Keratinocyte (primary cell): ENCODE measurements around the gene MED12L. TPM values are rescaled to one million over a fixed set of nuclear protein-coding genes. Genes with fewer than 3 reads are reported as not detected.

Experiments
- DNase-seq: peaks from one replicate; pipeline ENCODE4 v3.0.0-alpha.2; 2011; ENCODE audit warnings: low read depth, missing footprints, low spot score
- FAIRE-seq: peaks from 2 replicates; lab custom pipeline; 2011; peaks lifted over from hg19 to GRCh38; lab: Jason Lieb, UNC
- H2AFZ ChIP-seq: 2 replicates; pipeline ENCODE4 v1.6.0; 2012; ENCODE audit warnings: low read length, control low read depth, inconsistent platforms; ENCODE audit not compliant: control insufficient read depth
- H3K27ac ChIP-seq: 2 replicates; pipeline ENCODE4 v1.5.1; 2011; ENCODE audit warnings: low read length; ENCODE audit not compliant: control insufficient read depth, insufficient read depth
- H3K27me3 ChIP-seq: 3 replicates; pipeline ENCODE4 v1.6.0; 2011; ENCODE audit warnings: low read length; ENCODE audit not compliant: control insufficient read depth, insufficient read depth; ENCODE audit errors: extremely low read depth
- H3K36me3 ChIP-seq, 2 experiments: 2 replicates in 1 of 2; 3 replicates in 1 of 2; pipeline ENCODE4 v1.5.1; 2011; ENCODE audit warnings: low read length in 2 of 2, mild to moderate bottlenecking in 1 of 2; ENCODE audit not compliant: control insufficient read depth in 2 of 2, insufficient read depth in 2 of 2; ENCODE audit errors: extremely low read depth in 1 of 2
- H3K4me1 ChIP-seq: 3 replicates; pipeline ENCODE4 v1.5.1; 2011; ENCODE audit warnings: low read length; ENCODE audit not compliant: control insufficient read depth, insufficient read depth; ENCODE audit errors: extremely low read depth
- H3K4me2 ChIP-seq: 3 replicates; pipeline ENCODE4 v1.6.0; 2011; ENCODE audit warnings: low read depth, low read length; ENCODE audit not compliant: control insufficient read depth, insufficient read depth; ENCODE audit errors: extremely low read depth
- H3K4me3 ChIP-seq, 3 experiments: fragments of 200-600 bp in 1 of 3; sonication (generic) in 1 of 3; 2 replicates in 2 of 3; 3 replicates in 1 of 3; pipeline ENCODE4 v1.5.1; 2011 to 2016; ENCODE audit warnings: low read length in 3 of 3, mild to moderate bottlenecking in 3 of 3, control low read depth in 2 of 3, inconsistent platforms in 1 of 3, low read depth in 1 of 3, mixed read lengths in 1 of 3, mixed run types in 1 of 3, moderate library complexity in 1 of 3; ENCODE audit not compliant: control insufficient read depth in 2 of 3, insufficient read depth in 2 of 3; ENCODE audit errors: extremely low read depth in 1 of 3
- H3K79me2 ChIP-seq: 2 replicates; pipeline ENCODE4 v1.6.0; 2012; ENCODE audit warnings: low read length; ENCODE audit not compliant: control insufficient read depth, insufficient read depth
- H3K9ac ChIP-seq: 3 replicates; pipeline ENCODE4 v1.6.0; 2011; ENCODE audit warnings: low read length; ENCODE audit not compliant: control insufficient read depth, insufficient read depth; ENCODE audit errors: extremely low read depth
- H3K9me1 ChIP-seq: 3 replicates; pipeline ENCODE4 v1.6.0; 2011; ENCODE audit warnings: low read length; ENCODE audit not compliant: control insufficient read depth, insufficient read depth; ENCODE audit errors: extremely low read depth
- H3K9me3 ChIP-seq: 2 replicates; pipeline ENCODE4 v1.5.1; 2012; ENCODE audit warnings: low read depth, low read length; ENCODE audit not compliant: control insufficient read depth
- H4K20me1 ChIP-seq: 3 replicates; pipeline ENCODE4 v1.6.0; 2011; ENCODE audit warnings: low read length; ENCODE audit not compliant: control insufficient read depth, insufficient read depth; ENCODE audit errors: extremely low read depth
- CTCF ChIP-seq, 3 experiments: IDR thresholded peaks in 1 of 3; conservative IDR thresholded peaks in 1 of 3; optimal IDR thresholded peaks in 1 of 3; 2 replicates in 2 of 3; 3 replicates in 1 of 3; pipeline versions ENCODE3 to v1.5.1; 2011; ENCODE audit warnings: low read length in 3 of 3, mild to moderate bottlenecking in 3 of 3, moderate library complexity in 2 of 3, control low read depth in 1 of 3, inconsistent platforms in 1 of 3; ENCODE audit not compliant: insufficient read depth in 2 of 3; ENCODE audit errors: extremely low read depth in 1 of 3
- EZH2 ChIP-seq: IDR thresholded peaks from one replicate; pipeline ENCODE4 v1.6.1; 2012; ENCODE audit warnings: inconsistent platforms, mild to moderate bottlenecking, low read length, moderate library complexity
- dilution Hi-C: fragments of 300-500 bp; cut with MboI; formaldehyde crosslinking; loops from one replicate; pipeline ENCODE4 v1.7.0; 2020; ENCODE audit warnings: low sequenced_read_pairs; ENCODE audit not compliant: extremely low pct_ligation_motif_present
- polyA plus RNA-seq, 5 experiments: library from polyadenylated mRNA; depleted of rRNA in 3 of 5; stranded (reverse) in 3 of 5; stranded (forward) in 1 of 5; unstranded in 1 of 5; fragments of >200 nt; gene quantifications; 1 replicate in 1 of 5; 2 replicates in 3 of 5; 3 replicates in 1 of 5; pipeline versions ENCODE4 v1.2.1 to v1.2.3, GENCODE V29; 2011 to 2012; ENCODE audit warnings: missing spikeins in 2 of 5, low read depth in 1 of 5, low replicate concordance in 1 of 5
- small RNA-seq, 3 experiments: library from RNA; depleted of rRNA; stranded (forward); fragments of <200 nt; gene quantifications; one replicate each; pipeline ENCODE3, GENCODE V24; 2012; ENCODE audit warnings: low read depth in 3 of 3, low replicate concordance in 1 of 3; ENCODE audit not compliant: insufficient read length in 3 of 3

The MED12L gene
- polyA plus RNA-seq, 1 donor (not counting 4 experiments of a cell fraction or from before 2014, with no cell fraction given), result 0.04 TPM

GRCh38 chr3:151483488-151483887 lies 398.0 kb downstream of the MED12L start:
- H3K27ac ChIP-seq, result no peak overlapping the region
- no peak overlapping the region for H3K9ac ChIP-seq
- FAIRE-seq (no peak), DNase-seq (no peak)
- no peak overlapping the region for H3K4me2 ChIP-seq
- no peak overlapping the region for H3K4me3 ChIP-seq
- H3K9me3 ChIP-seq, result no peaks in the 10 kb centered on the region
- H3K36me3 ChIP-seq, result no peaks in the 10 kb centered on the region
- no peaks in the 10 kb centered on the region for H4K20me1 ChIP-seq
- H3K9me1 ChIP-seq, result no peaks in the 10 kb centered on the region
- dilution Hi-C loops, result no loop called here
- no peak overlapping the region for H2AFZ ChIP-seq
- TF ChIP-seq EZH2 (no peak), CTCF (optimal IDR thresholded peaks at IDR 0.05 in 1 of 3, IDR thresholded peaks at IDR 0.05 in 1 of 3, conservative IDR thresholded peaks at IDR 0.05 in 1 of 3; ENCODE audit: extremely low read depth in 1 of 3, insufficient read depth in 2 of 3, low read length in 3 of 3) (no peak)
- H3K79me2 ChIP-seq, result no peaks in the 10 kb centered on the region
- no peaks in the 10 kb centered on the region for H3K4me1 ChIP-seq
- no peaks in the 10 kb centered on the region for H3K27me3 ChIP-seq

GRCh38 chr3:151483961-151484520 lies 398.6 kb downstream of the MED12L start:
- H2AFZ ChIP-seq, result no peak overlapping the region
- no peak for FAIRE-seq
- H3K4me3 ChIP-seq, result no peak overlapping the region

More at GRCh38 chr3:151483961-151484520, 398.6 kb downstream of the MED12L start:
- H3K9ac ChIP-seq, result no peak overlapping the region
- no peaks in the 10 kb centered on the region for H4K20me1 ChIP-seq
- H3K36me3 ChIP-seq, result no peaks in the 10 kb centered on the region
- dilution Hi-C loops, result no loop called here
- no peak for DNase-seq
- no peak overlapping the region for H3K27ac ChIP-seq
- no peaks in the 10 kb centered on the region for H3K4me1 ChIP-seq
- TF ChIP-seq EZH2 (no peak), CTCF (optimal IDR thresholded peaks at IDR 0.05 in 1 of 3, IDR thresholded peaks at IDR 0.05 in 1 of 3, conservative IDR thresholded peaks at IDR 0.05 in 1 of 3; ENCODE audit: extremely low read depth in 1 of 3, insufficient read depth in 2 of 3, low read length in 3 of 3) (no peak)
- H3K9me1 ChIP-seq, result no peaks in the 10 kb centered on the region
- no peaks in the 10 kb centered on the region for H3K27me3 ChIP-seq
- H3K9me3 ChIP-seq, result no peaks in the 10 kb centered on the region
- no peak overlapping the region for H3K4me2 ChIP-seq
- H3K79me2 ChIP-seq, result no peaks in the 10 kb centered on the region

Small RNAs within 50 kb of the gene (small RNA-seq; reads per million reads assigned to genes)
- 0 reads per million in 3 experiments for gene RNA5SP145

Other genes starting within 250 kb of the MED12L start
- not detected in 3 replicates for gene MINDY4B, start 180.2 kb upstream of the MED12L start, polyA plus RNA-seq
- not detected in 3 replicates for gene CLRN1, start 112.9 kb upstream of the MED12L start, polyA plus RNA-seq
- not detected in 3 replicates for gene GPR171, start 117.6 kb downstream of the MED12L start, polyA plus RNA-seq
- gene P2RY14, start 192.9 kb downstream of the MED12L start, polyA plus RNA-seq, result not detected in 3 replicates
- 90.0 to 109 TPM (median 106 TPM) in 3 replicates for gene GPR87, start 231.2 kb downstream of the MED12L start, polyA plus RNA-seq
- gene P2RY13, start 243.9 kb downstream of the MED12L start, polyA plus RNA-seq, result not detected in 3 replicates